ENCODE measurements around the gene RNF31.

- TF ChIP-seq CTCF (conservative IDR thresholded peaks at IDR 0.05; ENCODE audit: low read length), result no peak
- no peak for TF ChIP-seq EZH2phosphoT487 (IDR thresholded peaks at IDR 0.05; ENCODE audit: borderline replicate concordance, low read depth, low read length)
Measured at GRCh38 chr14:24165785-24166184, 18.5 kb downstream of the RNF31 start.

All from OCI-LY7 (cell line).